GM19239 (cell line): ENCODE data around the gene ZNF397.

Source experiments
- DNase-seq: peaks from one replicate; pipeline ENCODE4 v3.0.0; 2011; ENCODE audit warnings: low spot score; ENCODE audit not compliant: insufficient read length
- FAIRE-seq: peaks from 2 replicates; lab custom pipeline; 2011; peaks lifted over from hg19 to GRCh38; lab: Jason Lieb, UNC

ZNF397 gene

DNA sequence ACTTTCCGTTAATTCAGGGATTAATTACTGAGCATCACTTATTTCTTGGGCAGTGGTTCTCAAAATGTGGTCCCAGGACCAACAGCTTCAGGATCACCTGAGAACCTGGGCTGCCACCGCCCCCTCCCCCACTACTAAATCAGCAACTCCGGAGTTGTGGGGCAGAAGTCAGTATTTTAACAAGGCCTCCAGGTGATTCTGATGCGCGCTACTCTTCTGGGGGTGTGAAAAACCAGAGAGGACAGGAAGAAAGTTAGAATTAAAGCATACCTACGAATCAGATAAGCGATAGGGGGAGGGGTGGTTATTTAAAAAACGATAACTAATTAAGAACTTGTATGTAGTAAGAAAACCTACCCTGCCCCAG lies 48.9 kb downstream of the ZNF397 start:
- no peak for DNase-seq
- no peak for FAIRE-seq

DNA sequence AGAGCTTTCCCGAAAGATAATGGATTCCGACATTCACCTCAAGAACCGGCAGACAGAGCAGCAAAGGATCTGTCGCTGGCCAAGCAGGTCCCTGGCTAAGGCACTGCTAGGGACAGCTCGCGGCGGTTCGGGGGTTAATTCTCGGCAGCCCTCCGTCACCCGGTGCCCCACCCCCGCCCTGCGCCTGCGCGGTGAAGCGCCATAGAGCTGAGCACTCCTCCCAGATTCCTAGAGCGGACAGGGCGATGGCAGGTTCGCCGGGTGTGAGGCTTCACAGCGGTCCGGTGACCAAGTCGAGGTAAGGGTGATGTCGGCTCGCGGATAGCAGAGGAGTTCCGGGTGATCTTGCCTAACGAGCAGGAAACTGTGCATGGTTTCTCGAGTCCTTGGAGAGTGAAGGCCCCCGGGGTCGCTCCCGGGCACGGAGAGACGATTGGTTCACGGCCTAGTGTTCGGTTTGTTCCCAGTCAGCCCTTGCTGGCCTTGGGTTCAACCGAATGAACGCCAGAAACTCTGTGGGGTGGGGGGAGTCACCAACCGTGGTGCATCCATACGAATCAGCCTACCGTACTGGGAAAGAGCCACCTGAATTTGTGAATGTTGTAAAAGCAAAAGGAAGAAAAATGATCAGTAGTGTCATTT lies 49.4 kb downstream of the ZNF397 start, which contains the start of gene ZSCAN30:
Gene ZSCAN30, minus strand, starts transcription at position 136 of the 642 bp plus-strand sequence. CDS start 25,877 bp downstream, outside the sequence.
- DNase-seq (peak; percentile 72), FAIRE-seq (peak; percentile 91)

DNA sequence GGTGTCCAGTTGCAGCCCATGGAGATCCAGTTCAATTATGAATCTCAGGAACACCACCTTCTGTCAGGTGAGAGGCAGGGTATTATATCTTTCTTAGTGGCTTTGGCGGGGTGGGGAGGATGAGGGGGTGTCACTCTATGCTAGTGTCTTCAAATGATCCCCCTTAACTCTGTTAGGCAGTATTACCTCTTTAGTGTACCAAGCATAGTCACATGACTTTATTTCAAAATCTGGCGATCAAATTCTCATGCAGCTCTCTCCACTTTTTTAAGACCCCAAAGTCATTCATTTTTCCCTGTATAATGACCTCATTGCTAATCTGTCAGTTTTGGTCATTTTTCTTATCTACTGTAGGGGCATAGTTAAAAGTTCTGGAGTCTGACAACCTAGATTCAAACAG lies 50.3 kb downstream of the ZNF397 start:
- no peak for DNase-seq
- FAIRE-seq, result no peak

DNA sequence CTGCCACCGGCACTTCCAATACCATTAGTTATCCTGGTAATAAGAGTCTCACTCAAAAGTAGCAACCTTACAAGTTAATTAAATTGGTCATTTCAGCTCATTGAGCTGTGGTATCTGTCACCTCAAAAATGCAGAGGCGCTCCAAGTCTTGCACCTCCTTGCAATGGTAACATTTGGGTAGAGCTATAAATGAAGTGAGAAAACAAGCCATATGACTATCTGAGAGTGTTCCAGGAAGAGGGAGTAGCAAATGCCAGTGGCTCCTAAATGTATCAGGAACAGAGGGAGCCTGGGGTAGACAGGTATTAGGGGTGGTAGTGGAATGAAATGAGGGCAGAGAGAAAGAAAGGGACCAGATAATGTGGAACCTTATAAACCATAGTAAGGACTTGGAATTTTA lies 55.2 kb downstream of the ZNF397 start:
- FAIRE-seq, result no peak
- DNase-seq, result no peak

DNA sequence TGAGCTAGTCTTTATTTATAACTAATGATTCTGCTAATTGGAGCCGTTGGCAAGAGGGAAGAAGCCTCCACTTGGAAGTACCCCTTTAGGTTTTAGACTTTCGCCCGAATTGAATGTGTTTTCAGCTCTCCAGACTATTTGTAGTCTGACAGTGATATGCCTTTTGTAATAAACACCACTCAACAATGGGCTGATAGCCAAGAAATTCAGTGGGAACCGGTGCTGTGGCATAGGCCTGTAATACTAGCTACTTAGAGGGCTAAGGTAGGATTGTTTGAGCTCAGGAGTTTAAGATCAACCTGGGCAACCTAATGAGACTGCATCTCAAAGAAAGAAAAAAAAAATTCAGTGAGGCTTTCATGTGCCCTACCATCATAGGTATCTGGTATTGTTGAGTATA lies 62.8 kb downstream of the ZNF397 start:
- DNase-seq, result no peak

DNA sequence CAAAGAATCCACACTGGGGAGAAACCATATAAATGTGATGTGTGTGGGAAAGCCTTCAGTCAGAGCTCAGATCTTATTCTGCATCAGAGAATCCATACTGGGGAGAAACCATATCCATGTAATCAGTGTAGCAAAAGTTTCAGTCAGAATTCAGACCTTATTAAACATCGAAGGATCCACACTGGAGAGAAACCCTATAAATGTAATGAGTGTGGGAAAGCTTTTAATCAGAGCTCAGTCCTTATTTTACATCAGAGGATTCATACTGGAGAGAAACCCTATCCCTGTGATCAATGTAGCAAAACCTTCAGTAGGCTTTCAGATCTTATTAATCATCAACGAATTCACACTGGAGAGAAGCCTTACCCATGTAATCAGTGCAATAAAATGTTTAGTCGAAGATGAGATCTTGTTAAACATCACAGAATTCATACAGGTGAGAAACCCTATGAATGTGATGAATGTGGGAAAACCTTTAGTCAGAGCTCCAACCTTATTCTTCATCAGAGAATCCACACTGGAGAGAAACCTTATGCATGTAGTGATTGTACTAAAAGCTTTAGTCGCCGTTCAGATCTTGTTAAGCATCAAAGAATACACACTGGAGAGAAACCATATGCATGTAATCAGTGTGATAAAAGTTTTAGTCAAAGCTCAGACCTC lies 65.9 kb downstream of the ZNF397 start:
- no peak for DNase-seq
- FAIRE-seq, result no peak

More for the DNA sequence above, 62.8 kb downstream of the ZNF397 start:
- FAIRE-seq, result no peak
